Retinal pigment epithelial cell (primary cell): Measurements from ENCODE around the gene VIM.

Source experiments
- DNase-seq: peaks from one replicate; pipeline ENCODE4 v3.0.0-alpha.2; 2010; ENCODE audit warnings: low read depth
- H3K4me3 ChIP-seq: 2 replicates; pipeline ENCODE4 v1.5.1; 2011; ENCODE audit warnings: mild to moderate bottlenecking, low read length, control low read depth, moderate library complexity
- CTCF ChIP-seq: conservative IDR thresholded peaks from 2 replicates; pipeline ENCODE4 v1.5.1; 2011; ENCODE audit warnings: low read depth, low read length, control low read depth, inconsistent platforms

Gene VIM

DNA sequence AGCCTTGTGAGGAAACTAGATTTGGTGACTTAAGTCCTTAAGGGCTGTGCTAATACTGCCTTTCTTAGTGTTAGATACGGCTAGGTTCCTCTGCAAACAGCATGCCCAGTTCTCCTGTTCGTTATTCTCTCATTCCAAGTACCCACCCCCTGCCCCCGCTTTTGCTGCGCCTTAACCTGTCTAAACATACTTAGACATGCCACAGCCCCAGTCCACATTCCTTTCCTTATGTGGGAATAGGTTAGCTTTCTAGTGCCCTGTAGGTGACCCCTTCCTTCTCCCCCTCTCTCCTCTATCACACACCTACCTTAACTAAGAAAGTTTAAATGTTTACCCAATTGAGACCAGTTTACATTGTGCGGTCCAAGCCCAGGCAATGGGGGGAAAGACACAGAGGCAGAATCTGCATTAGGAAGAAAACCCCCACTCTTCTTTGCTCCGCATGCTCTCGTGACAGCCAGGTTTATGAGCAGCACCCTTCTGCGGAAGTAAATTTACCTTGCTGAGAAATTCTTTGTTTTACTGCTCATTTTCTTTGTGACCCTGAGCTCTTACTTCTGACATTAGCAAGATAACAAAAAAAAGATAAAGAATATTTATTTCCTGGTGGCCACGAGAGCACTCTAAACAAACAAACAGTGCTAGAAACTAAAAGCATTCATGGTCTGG lies 48.8 kb downstream of the VIM start:
- no peak overlapping the region for H3K4me3 ChIP-seq
- no peak for DNase-seq
- no peak for TF ChIP-seq CTCF

GRCh38 chr10:17278607-17279240 lies 50.7 kb downstream of the VIM start:
- TF ChIP-seq CTCF: no peak
- no peak overlapping the region for H3K4me3 ChIP-seq
- peak; percentile 16 for DNase-seq

DNA sequence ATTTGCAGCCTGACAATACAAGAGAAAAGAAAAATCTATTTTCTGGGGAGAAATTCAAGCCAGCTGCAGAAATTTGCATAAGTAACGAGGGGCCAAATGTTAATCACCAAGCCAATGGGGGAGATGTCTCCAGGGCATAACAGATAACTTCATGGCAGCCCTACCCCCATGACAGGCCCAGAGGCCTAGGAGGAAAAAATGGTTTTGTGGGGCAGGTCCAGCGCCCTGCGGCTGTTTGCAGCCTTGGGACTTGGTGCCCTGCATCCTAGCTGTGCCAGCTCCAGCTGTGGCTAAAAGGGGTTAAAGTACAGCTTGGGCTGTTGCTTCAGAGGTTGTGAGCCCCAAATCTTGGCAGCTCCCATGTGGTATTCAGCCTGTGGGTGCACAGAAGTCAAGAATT lies 54.3 kb downstream of the VIM start:
- no peak for DNase-seq
- TF ChIP-seq CTCF: no peak
- H3K4me3 ChIP-seq: no peak overlapping the region

- TF ChIP-seq CTCF: no peak
- H3K4me3 ChIP-seq: no peak overlapping the region
- DNase-seq: no peak
These were observed 58.8 kb downstream of the VIM start for GRCh38 chr10:17286562-17287550.
